AG04449 (cell line): ENCODE results near the gene LMTK2.
"Not testable (repeated sequence)": the region's sequence is repeated elsewhere in the genome, so short reads cannot be mapped to it uniquely, and the experiment has no call there.

Source experiments
- CTCF ChIA-PET: fragments of 350-600 bp; formaldehyde crosslinking; extraction: SDS; loops from one replicate; lab custom pipeline; 2021; ENCODE audit warnings: antibody characterized with exemption; lab: Yijun Ruan, JAX
- POLR2A ChIA-PET: fragments of 400-600, 350-600 bp; formaldehyde crosslinking; extraction: SDS; loops from one replicate; lab custom pipeline; 2020; ENCODE audit warnings: antibody characterized with exemption, inconsistent platforms; lab: Yijun Ruan, JAX
- DNase-seq: peaks from one replicate; pipeline ENCODE4 v3.0.0-alpha.2; 2010; ENCODE audit warnings: low read depth, low spot score
- H3K4me3 ChIP-seq: 2 replicates; pipeline ENCODE4 v1.5.1; 2011; ENCODE audit warnings: low read depth, mild to moderate bottlenecking, control low read depth, low read length
- TF ChIP-seq, protein P1 (sequence below): IDR thresholded peaks from one replicate; pipeline ENCODE4 v1.5.1; 2011; ENCODE audit warnings: mild to moderate bottlenecking, moderate library complexity, low read length, control low read depth, inconsistent platforms; ENCODE audit not compliant: insufficient read depth; ENCODE audit errors: missing control alignments

The LMTK2 gene

DNA sequence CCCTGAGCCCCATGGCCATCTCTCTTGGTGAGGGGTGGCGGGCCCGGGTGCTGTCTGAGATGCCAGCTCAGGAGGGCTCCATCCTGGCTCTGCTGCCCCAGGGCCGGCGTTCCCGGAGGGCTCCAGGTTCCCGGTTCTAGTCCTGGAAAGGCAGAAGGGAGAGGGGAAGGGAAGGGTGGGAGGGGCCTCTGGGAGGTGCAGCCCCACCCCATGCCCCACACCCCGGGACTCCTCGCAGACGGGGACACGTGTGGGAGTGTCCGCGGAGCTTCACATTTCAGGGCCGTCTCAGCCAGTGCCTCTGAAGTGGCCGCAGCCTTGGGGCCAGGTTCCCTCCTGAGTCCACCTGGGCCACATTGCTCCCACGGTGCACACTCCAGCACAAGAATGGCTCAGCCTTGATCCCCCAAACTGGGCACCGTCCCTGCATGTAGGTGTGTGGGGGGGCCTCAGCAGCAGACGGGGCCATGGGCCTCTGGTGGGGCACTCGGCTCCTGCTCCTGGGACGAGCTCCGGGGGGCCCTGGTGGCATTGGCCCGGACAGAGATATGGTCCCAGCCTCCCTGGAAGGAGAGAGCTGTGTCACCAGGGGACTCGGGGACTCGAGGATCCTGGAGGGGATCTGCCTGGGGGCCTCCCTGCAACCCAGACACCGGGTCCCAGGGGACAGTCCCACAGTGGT is 110.4 kb downstream of the LMTK2 start:
- ChIA-PET CTCF (interaction anchor here (0.7 kb wide), 1 partner anchor 196 kb away, joined by 3 read pairs; no protein-coding TSS in a partner anchor), POLR2A (no interaction called here)
- no peak for DNase-seq
- TF ChIP-seq, protein P1, sequence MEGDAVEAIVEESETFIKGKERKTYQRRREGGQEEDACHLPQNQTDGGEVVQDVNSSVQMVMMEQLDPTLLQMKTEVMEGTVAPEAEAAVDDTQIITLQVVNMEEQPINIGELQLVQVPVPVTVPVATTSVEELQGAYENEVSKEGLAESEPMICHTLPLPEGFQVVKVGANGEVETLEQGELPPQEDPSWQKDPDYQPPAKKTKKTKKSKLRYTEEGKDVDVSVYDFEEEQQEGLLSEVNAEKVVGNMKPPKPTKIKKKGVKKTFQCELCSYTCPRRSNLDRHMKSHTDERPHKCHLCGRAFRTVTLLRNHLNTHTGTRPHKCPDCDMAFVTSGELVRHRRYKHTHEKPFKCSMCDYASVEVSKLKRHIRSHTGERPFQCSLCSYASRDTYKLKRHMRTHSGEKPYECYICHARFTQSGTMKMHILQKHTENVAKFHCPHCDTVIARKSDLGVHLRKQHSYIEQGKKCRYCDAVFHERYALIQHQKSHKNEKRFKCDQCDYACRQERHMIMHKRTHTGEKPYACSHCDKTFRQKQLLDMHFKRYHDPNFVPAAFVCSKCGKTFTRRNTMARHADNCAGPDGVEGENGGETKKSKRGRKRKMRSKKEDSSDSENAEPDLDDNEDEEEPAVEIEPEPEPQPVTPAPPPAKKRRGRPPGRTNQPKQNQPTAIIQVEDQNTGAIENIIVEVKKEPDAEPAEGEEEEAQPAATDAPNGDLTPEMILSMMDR: no peak
- H3K4me3 ChIP-seq: no peak overlapping the region

DNA sequence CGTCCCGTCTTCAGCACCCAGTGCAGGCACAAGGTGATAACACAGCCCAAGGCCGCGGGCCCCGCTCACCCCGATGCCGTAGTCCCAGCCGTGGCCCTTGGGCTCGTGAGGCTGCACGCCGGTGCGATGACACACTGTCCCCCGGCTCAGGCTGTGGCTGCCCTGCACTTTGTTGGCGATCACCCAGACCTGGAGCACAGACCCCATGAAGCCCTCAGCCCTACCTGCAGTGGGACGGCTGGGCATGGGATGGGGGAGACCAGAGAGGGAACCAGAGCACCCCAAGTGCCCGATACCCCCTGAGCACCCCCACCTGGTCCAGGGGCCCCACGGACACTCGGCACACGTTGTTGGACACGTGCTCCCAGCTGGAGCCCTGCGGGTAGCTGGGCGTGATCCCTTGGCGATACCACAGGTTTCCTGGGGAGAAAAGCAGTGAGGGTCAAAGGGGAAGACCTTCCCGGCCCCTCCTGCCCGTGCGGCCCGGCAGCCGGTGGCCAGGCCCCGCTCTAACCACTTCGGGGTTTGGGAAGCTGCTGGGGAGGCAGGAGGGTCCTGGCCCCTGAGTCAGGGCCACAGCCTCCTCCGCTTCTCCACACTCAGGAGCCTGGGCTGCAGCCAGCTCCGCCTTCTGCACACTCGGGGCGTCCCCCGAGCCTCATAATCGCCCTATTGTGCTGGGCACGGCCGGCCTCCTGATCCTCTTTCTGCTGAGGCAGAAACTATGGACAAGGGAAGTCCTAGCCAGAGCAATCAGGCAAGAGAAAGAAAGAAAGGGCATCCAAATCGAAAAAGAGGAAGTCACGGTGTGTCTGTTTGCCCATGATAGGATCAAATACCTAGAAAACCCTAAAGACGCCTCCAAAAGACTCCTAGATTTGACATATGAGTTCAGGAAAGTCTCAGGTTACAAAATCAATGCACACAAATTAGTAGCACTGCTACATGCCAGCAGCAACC is 111.2 kb downstream of the LMTK2 start:
- ChIA-PET CTCF (no interaction called here), POLR2A (no interaction called here)
- TF ChIP-seq, protein P1: no peak
- no peak overlapping the region for H3K4me3 ChIP-seq
- no peak for DNase-seq

DNA sequence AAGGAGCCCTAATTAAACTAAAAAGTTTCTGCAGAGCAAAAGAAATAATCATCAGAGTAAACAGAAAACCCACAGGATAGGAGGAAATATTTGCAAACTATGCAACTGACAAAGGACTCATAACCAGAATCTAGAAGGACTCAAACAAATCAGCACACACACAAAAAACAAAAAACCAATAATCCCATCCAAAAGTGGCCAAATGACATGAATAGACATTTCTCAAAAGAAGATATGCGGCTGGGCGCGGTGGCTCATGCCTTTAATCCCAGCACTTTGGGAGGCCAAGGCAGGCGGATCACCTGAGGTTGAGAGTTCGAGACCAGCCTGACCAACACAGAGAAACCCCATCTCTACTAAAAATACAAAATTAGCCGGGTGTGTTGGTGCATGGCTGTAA is 112.7 kb downstream of the LMTK2 start:
- POLR2A ChIA-PET, H3K4me3 ChIP-seq, CTCF ChIA-PET, DNase-seq: not testable (repeated sequence)

DNA sequence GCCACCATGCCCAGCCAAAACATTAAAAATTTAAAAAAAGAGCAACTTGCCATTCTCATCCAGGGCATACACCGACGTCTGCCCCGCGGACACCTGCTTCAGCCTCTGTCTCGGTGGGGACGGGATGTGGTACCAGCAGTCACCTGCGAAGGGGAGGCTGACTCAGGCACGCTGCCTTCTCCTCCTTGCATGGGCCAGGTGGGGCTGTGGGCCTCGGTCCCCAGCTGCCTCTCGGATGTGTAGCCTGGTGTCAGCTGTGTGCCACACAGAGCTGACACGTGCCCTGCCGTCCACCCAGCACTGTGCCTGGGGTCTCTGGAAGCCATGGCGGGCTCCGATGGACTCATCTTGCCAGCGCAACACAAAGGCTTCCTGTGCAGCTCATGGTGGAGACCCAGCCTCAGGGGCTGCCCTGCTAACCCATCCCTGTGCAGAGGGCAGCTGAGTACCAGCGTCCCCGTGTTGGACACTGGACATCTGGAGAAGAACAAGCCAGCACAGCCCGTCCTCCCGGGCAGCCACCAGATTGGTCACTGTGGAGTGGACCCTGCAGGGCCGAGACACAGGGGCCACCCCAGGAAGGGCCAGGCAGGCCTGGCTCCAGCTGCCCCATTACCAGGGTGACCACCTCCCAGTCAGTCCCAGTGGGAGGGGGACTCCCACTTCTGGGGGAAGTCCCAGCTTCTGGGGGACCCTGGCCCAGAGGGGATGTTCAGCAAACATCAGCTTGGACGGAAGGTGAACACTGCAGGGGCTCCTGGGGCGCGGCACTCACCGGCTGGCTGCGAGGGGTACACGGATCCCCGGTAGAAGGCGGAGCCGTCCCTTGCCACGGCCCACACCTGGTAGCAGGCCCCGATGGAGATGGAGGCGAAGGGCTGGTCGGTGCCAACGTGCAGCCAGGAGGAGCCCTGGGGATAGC is 115.2 kb downstream of the LMTK2 start:
- H3K4me3 ChIP-seq: no peak overlapping the region
- ChIA-PET POLR2A (no interaction called here), CTCF (no interaction called here)
- TF ChIP-seq, protein P1: no peak
- DNase-seq: no peak

DNA sequence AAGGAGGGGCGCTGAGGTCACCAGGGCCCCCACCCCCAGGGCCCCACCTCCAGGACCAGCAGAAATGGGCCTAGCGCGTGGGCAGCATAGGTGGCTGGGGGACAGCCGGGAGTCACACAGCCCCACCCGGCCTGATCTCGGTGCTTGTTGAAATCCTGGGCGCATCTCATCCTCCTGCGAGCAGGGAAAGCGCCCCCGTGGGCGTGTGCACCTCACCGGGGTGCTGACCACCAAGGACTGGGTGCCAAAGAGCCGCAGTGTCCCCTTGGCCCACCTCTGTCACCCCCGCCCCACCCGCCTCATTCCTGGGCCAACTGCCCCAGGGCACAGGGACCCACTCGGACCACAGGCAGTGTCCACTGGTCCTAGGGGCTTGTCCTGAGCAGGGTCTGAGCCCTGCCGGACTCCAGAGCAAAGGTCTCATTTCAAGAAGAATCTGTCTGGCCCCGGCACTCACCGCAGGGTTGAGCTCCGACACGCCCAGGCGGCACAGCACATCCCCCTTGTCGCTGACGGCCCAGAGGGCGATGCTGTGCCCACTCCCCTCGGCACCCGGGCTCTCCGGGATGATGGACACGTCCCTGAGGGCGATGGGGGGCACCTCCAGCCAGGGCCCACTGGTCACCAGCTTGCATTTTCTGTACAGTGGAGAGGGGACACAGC is 116.0 kb downstream of the LMTK2 start:
- POLR2A ChIA-PET: no interaction called here
- TF ChIP-seq, protein P1: no peak
- no peak overlapping the region for H3K4me3 ChIP-seq
- DNase-seq: no peak
- CTCF ChIA-PET: interaction anchor here (0.9 kb wide), 1 partner anchor 12 kb away, joined by 3 read pairs; no protein-coding TSS in a partner anchor
